WTC11 (cell line): Measurements from ENCODE around the gene ATP1A4. TPM values are rescaled to one million over a fixed set of nuclear protein-coding genes. Genes with fewer than 3 reads are reported as not detected.

Source experiments
- ATAC-seq: fragments of 200-7000 bp; cut with Tn5 transposase; 2 replicates; pipeline ENCODE4 v1.10.0; 2021; ENCODE audit warnings: mild to moderate bottlenecking, moderate library complexity
- CTCF ChIA-PET: fragments of 300-600 bp; sonication (Branson Sonifier 250); formaldehyde crosslinking; loops from one replicate; lab custom pipeline; 2021; ENCODE audit warnings: antibody characterized with exemption; lab: Charles Lee
- POLR2A ChIA-PET: fragments of 350-600 bp; sonication (Branson Sonifier 250); formaldehyde crosslinking; loops from one replicate; lab custom pipeline; 2021; ENCODE audit warnings: antibody characterized with exemption; lab: Charles Lee
- DNase-seq: peaks from one replicate; pipeline ENCODE4 v3.0.0; 2021; ENCODE audit warnings: low spot score
- H3K27ac Mint-ChIP-seq: 2 replicates; pipeline ENCODE4 v1.8.0; 2021; ENCODE audit warnings: mixed read lengths
- H3K27me3 Mint-ChIP-seq: 2 replicates; pipeline ENCODE4 v1.8.0; 2021; ENCODE audit warnings: low read depth, mild to moderate bottlenecking, moderate library complexity, mixed read lengths
- H3K36me3 Mint-ChIP-seq: 2 replicates; pipeline ENCODE4 v1.8.0; 2021; ENCODE audit warnings: mixed read lengths
- H3K4me1 Mint-ChIP-seq: 2 replicates; pipeline ENCODE4 v1.8.0; 2022; ENCODE audit warnings: mixed read lengths
- H3K4me3 Mint-ChIP-seq: 2 replicates; pipeline ENCODE4 v1.8.0; 2021; ENCODE audit warnings: mild to moderate bottlenecking, moderate library complexity, mixed read lengths
- H3K9me3 Mint-ChIP-seq: 2 replicates; pipeline ENCODE4 v1.8.0; 2021; ENCODE audit warnings: mixed read lengths
- CREB1 ChIP-seq: sonication (generic); formaldehyde crosslinking; IDR thresholded peaks from 2 replicates; pipeline ENCODE4 v1.8.0; 2023; ENCODE audit warnings: mild to moderate bottlenecking, missing genetic modification reagents
- EMX1 ChIP-seq: fragments of 250-450 bp; sonication (Bioruptor Pico); IDR thresholded peaks from 2 replicates; pipeline ENCODE4 v1.8.0; 2021; ENCODE audit warnings: mild to moderate bottlenecking
- SOX15 ChIP-seq: fragments of 250-450 bp; sonication (Bioruptor Pico); IDR thresholded peaks from 2 replicates; pipeline ENCODE4 v1.9.0; 2021; ENCODE audit warnings: mild to moderate bottlenecking
- TCF7 ChIP-seq: sonication (generic); formaldehyde crosslinking; IDR thresholded peaks from 2 replicates; pipeline ENCODE4 v1.8.0; 2022; ENCODE audit warnings: mild to moderate bottlenecking, low read depth, missing genetic modification reagents, moderate library complexity
- USF1 ChIP-seq: sonication (generic); formaldehyde crosslinking; IDR thresholded peaks from 2 replicates; pipeline ENCODE4 v1.8.0; 2022; ENCODE audit warnings: mild to moderate bottlenecking, missing genetic modification reagents
- ZBTB43 ChIP-seq: sonication (generic); formaldehyde crosslinking; IDR thresholded peaks from 2 replicates; pipeline ENCODE4 v1.8.1; 2023; ENCODE audit warnings: mild to moderate bottlenecking, missing genetic modification reagents
- total RNA-seq: library from RNA; stranded (reverse); gene quantifications from 3 replicates; pipeline ENCODE4 v1.2.3, GENCODE V29; 2021
- TF ChIP-seq, protein P1 (sequence below): sonication (generic); formaldehyde crosslinking; IDR thresholded peaks from 2 replicates; pipeline ENCODE4 v1.8.0; 2022; ENCODE audit warnings: missing genetic modification reagents
- TF ChIP-seq, protein P2 (sequence below): sonication (generic); formaldehyde crosslinking; IDR thresholded peaks from 2 replicates; pipeline ENCODE4 v1.8.1; 2022; ENCODE audit warnings: mild to moderate bottlenecking, missing genetic modification reagents, moderate library complexity, borderline replicate concordance

Gene ATP1A4
- total RNA-seq, 1 experiment from 2014 or later = 0.37 TPM

DNA sequence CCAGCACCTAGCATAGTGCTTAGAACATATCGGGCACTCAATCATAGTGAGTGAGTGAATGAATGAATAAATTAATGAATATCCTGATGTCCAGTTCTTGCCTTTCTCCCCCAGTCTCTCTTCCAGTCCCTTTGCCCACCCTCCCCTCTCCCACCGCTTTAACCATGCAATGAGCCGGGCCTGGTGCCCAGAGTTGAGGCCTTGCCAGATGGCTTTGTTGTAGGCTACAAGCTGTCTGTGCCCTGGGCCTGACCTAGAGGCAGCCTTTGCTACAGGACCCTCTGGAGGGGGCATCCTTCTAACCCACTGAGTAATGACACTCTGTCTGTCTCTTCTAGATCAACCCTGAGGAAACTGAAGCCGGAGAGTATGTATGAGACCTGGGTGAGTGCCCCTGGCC lies 45.8 kb downstream of the ATP1A4 start:
- Mint-ChIP-seq H3K27ac (no peak overlapping the region), H3K36me3 (no peaks in the 10 kb centered on the region), H3K4me3 (no peak overlapping the region), H3K27me3 (no peaks in the 10 kb centered on the region; the same call in 1 of the 2 replicates), H3K4me1 (no peaks in the 10 kb centered on the region), H3K9me3 (no peaks in the 10 kb centered on the region)
- DNase-seq (no peak), ATAC-seq (no peak)
- ChIA-PET CTCF (interaction anchor here (1.1 to 2.9 kb wide), 2 partner anchors 35 to 55 kb away, joined by 5 to 11 read pairs; no protein-coding TSS in a partner anchor), POLR2A (no interaction called here)
- no peak for TF ChIP-seq ZBTB43 (CRISPR knock-in tag)
- no peak for TF ChIP-seq USF1 (CRISPR knock-in tag)
- no peak for TF ChIP-seq SOX15 (CRISPR knock-in tag)

DNA sequence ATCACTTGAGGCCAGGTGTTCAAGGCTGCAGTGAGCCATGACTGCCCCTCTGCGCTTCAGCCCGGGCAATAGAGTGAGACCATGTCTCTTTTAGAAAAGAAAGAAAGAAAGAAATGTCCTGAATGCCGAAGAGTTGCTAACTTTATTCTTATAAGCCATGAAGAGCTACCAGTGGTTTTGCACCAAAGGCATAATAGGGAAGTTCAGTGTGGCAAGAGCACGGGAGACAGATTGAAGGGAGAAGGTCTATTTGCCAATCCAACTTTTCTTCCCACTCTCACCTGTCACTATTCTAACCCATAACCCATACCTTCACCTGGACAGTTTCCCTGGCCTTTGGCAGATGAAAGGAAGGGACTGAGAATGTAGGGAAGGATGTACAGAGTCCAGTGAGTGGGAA lies 49.4 kb downstream of the ATP1A4 start:
- ATAC-seq (no peak), DNase-seq (no peak)
- H3K4me1 Mint-ChIP-seq = peaks cover 11% of the 10 kb centered on the region
- H3K4me3 Mint-ChIP-seq = no peak overlapping the region
- H3K27me3 Mint-ChIP-seq = no peaks in the 10 kb centered on the region; the same call in 1 of the 2 replicates
- ChIA-PET CTCF (interaction anchor here (1.1 kb wide), 1 partner anchor 19 kb away, joined by 3 read pairs; no protein-coding TSS in a partner anchor), POLR2A (no interaction called here)
- TF ChIP-seq CREB1 (no peak), EMX1 (CRISPR knock-in tag) (no peak), TCF7 (CRISPR knock-in tag) (no peak)
- TF ChIP-seq, protein P1, sequence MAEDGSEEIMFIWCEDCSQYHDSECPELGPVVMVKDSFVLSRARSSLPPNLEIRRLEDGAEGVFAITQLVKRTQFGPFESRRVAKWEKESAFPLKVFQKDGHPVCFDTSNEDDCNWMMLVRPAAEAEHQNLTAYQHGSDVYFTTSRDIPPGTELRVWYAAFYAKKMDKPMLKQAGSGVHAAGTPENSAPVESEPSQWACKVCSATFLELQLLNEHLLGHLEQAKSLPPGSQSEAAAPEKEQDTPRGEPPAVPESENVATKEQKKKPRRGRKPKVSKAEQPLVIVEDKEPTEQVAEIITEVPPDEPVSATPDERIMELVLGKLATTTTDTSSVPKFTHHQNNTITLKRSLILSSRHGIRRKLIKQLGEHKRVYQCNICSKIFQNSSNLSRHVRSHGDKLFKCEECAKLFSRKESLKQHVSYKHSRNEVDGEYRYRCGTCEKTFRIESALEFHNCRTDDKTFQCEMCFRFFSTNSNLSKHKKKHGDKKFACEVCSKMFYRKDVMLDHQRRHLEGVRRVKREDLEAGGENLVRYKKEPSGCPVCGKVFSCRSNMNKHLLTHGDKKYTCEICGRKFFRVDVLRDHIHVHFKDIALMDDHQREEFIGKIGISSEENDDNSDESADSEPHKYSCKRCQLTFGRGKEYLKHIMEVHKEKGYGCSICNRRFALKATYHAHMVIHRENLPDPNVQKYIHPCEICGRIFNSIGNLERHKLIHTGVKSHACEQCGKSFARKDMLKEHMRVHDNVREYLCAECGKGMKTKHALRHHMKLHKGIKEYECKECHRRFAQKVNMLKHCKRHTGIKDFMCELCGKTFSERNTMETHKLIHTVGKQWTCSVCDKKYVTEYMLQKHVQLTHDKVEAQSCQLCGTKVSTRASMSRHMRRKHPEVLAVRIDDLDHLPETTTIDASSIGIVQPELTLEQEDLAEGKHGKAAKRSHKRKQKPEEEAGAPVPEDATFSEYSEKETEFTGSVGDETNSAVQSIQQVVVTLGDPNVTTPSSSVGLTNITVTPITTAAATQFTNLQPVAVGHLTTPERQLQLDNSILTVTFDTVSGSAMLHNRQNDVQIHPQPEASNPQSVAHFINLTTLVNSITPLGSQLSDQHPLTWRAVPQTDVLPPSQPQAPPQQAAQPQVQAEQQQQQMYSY (CRISPR knock-in tag) = no peak
- H3K9me3 Mint-ChIP-seq = no peaks in the 10 kb centered on the region
- H3K27ac Mint-ChIP-seq = no peak overlapping the region
- H3K36me3 Mint-ChIP-seq = no peaks in the 10 kb centered on the region

GRCh38 chr1:160204526-160205241 lies 53.3 kb downstream of the ATP1A4 start:
- no peak; the same call in 1 of the 2 replicates for ATAC-seq
- Mint-ChIP-seq H3K4me3 (peak overlapping the region; percentile 77), H3K36me3 (peaks cover 3% of the 10 kb centered on the region; the same call in 1 of the 2 replicates), H3K27ac (no peak overlapping the region), H3K9me3 (no peaks in the 10 kb centered on the region), H3K27me3 (no peaks in the 10 kb centered on the region; the same call in 1 of the 2 replicates), H3K4me1 (peaks cover 48% of the 10 kb centered on the region)
- POLR2A ChIA-PET = interaction anchor here (1.0 to 1.1 kb wide), 2 partner anchors 15 to 35 kb away, joined by 3 read pairs; no protein-coding TSS in a partner anchor
- TF ChIP-seq, protein P2, sequence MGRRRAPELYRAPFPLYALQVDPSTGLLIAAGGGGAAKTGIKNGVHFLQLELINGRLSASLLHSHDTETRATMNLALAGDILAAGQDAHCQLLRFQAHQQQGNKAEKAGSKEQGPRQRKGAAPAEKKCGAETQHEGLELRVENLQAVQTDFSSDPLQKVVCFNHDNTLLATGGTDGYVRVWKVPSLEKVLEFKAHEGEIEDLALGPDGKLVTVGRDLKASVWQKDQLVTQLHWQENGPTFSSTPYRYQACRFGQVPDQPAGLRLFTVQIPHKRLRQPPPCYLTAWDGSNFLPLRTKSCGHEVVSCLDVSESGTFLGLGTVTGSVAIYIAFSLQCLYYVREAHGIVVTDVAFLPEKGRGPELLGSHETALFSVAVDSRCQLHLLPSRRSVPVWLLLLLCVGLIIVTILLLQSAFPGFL (CRISPR knock-in tag) = no peak
- CTCF ChIA-PET = interaction anchor here (0.6 to 8.9 kb wide), 6 partner anchors 11 to 172 kb away, joined by 3 to 85 read pairs (median 5); partner anchors contain the start of gene CASQ1
- no peak for DNase-seq
